Choroid plexus epithelial cell (primary cell): ENCODE measurements around the gene AMACR.

Experiments used
- DNase-seq: peaks from one replicate; pipeline ENCODE4 v3.0.0-alpha.2; 2010; ENCODE audit warnings: low read depth
- H3K4me3 ChIP-seq: 2 replicates; pipeline ENCODE4 v1.5.1; 2011; ENCODE audit warnings: low read depth, mild to moderate bottlenecking, control low read depth, low read length, moderate library complexity
- CTCF ChIP-seq: conservative IDR thresholded peaks from 2 replicates; pipeline ENCODE4 v1.5.1; 2011; ENCODE audit warnings: low read depth, mild to moderate bottlenecking, control low read depth, inconsistent platforms, low read length, moderate library complexity

Gene AMACR

GRCh38 chr5:33937707-33938506 is 69.9 kb downstream of the AMACR start:
- no peak overlapping the region for H3K4me3 ChIP-seq
- TF ChIP-seq CTCF: no peak
- DNase-seq: no peak

- TF ChIP-seq CTCF: no peak
- DNase-seq: no peak
- peak overlapping the region; percentile 64 for H3K4me3 ChIP-seq
Observed at GRCh38 chr5:33937017-33937706, 70.7 kb downstream of the AMACR start.

GRCh38 chr5:33936381-33937016 is 71.4 kb downstream of the AMACR start, which contains the start of gene RXFP3:
RXFP3 (plus strand) TSS chr5:33936386; CDS start chr5:33936741, 355 bp downstream.
- TF ChIP-seq CTCF: no peak
- peak within 1 kb of the TSS; percentile 64 for H3K4me3 ChIP-seq
- DNase-seq: peak; percentile 65
